ENCODE results near the gene GADD45A.
A peak's percentile ranks its signal among the peaks of the same experiment; 100 is the strongest.

Gene GADD45A

GRCh38 chr1:67687649-67688048 lies 2.6 kb downstream of the GADD45A start:
- Histone ChIP-seq H3K9me3 (ENCODE audit: control insufficient read depth, low read length) (no peaks in the 10 kb centered on the region), H3K27ac (ENCODE audit: insufficient read depth, low read depth, low read length, poor library complexity, severe bottlenecking) (no peak overlapping the region), H3K27me3 (ENCODE audit: control insufficient read depth, insufficient read depth, low read length, poor library complexity, severe bottlenecking) (no peaks in the 10 kb centered on the region), H3K36me3 (ENCODE audit: control insufficient read depth, insufficient read depth, low read length) (peaks cover 4% of the 10 kb centered on the region), H3K4me3 (ENCODE audit: insufficient read depth, low read depth, low read length) (peak overlapping the region; percentile 100), H3K4me1 (ENCODE audit: control insufficient read depth, insufficient read depth, low read length) (peaks cover 25% of the 10 kb centered on the region)
- WGBS, 2 experiments: 81 to 84% methylated on average over 4 of the region's 4 CpGs

- no peak overlapping the region for H3K4me3 ChIP-seq (ENCODE audit: insufficient read depth, low read depth, low read length)
- WGBS, 2 experiments: 85 to 88% methylated on average over 3 of the region's 3 CpGs
- no peak overlapping the region for H3K27ac ChIP-seq (ENCODE audit: insufficient read depth, low read depth, low read length, poor library complexity, severe bottlenecking)
These were observed 3.7 kb downstream of the GADD45A start for GRCh38 chr1:67688526-67689219.

GRCh38 chr1:67689267-67690017 lies 4.4 kb downstream of the GADD45A start:
- WGBS, 2 experiments: 81 to 85% methylated on average over 3 of the region's 3 CpGs
- H3K36me3 ChIP-seq (ENCODE audit: control insufficient read depth, insufficient read depth, low read length): peaks cover 4% of the 10 kb centered on the region
- H3K4me3 ChIP-seq (ENCODE audit: insufficient read depth, low read depth, low read length): no peak overlapping the region
- H3K27me3 ChIP-seq (ENCODE audit: control insufficient read depth, insufficient read depth, low read length, poor library complexity, severe bottlenecking): no peaks in the 10 kb centered on the region
- peaks cover 21% of the 10 kb centered on the region for H3K4me1 ChIP-seq (ENCODE audit: control insufficient read depth, insufficient read depth, low read length)
- no peak overlapping the region for H3K27ac ChIP-seq (ENCODE audit: insufficient read depth, low read depth, low read length, poor library complexity, severe bottlenecking)
- no peaks in the 10 kb centered on the region for H3K9me3 ChIP-seq (ENCODE audit: control insufficient read depth, low read length)

More at GRCh38 chr1:67688526-67689219, 3.7 kb downstream of the GADD45A start:
- no peaks in the 10 kb centered on the region for H3K27me3 ChIP-seq (ENCODE audit: control insufficient read depth, insufficient read depth, low read length, poor library complexity, severe bottlenecking)
- H3K36me3 ChIP-seq (ENCODE audit: control insufficient read depth, insufficient read depth, low read length): peaks cover 4% of the 10 kb centered on the region
- no peaks in the 10 kb centered on the region for H3K9me3 ChIP-seq (ENCODE audit: control insufficient read depth, low read length)
- H3K4me1 ChIP-seq (ENCODE audit: control insufficient read depth, insufficient read depth, low read length): peaks cover 25% of the 10 kb centered on the region

DNA sequence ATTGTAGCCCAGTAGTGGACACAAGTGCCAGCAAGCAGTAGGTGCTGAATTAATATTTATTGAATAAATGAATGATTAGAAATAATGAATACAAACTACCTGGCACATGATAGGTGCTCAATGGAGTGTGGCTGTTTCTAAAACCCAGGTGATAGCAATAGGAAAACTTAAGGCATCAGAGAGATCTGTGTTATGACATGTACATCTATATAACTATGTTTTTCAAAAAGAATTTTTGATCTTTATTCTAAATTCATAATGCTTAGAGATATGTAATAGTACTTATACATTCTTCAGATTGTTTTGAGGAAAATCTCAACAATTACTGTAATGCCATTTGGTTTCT lies 5.0 kb downstream of the GADD45A start:
- no peak overlapping the region for H3K4me3 ChIP-seq (ENCODE audit: insufficient read depth, low read depth, low read length)
- peaks cover 19% of the 10 kb centered on the region for H3K4me1 ChIP-seq (ENCODE audit: control insufficient read depth, insufficient read depth, low read length)
- no peaks in the 10 kb centered on the region for H3K27me3 ChIP-seq (ENCODE audit: control insufficient read depth, insufficient read depth, low read length, poor library complexity, severe bottlenecking)
- peaks cover 4% of the 10 kb centered on the region for H3K36me3 ChIP-seq (ENCODE audit: control insufficient read depth, insufficient read depth, low read length)
- H3K9me3 ChIP-seq (ENCODE audit: control insufficient read depth, low read length): no peaks in the 10 kb centered on the region
- no peak overlapping the region for H3K27ac ChIP-seq (ENCODE audit: insufficient read depth, low read depth, low read length, poor library complexity, severe bottlenecking)

DNA sequence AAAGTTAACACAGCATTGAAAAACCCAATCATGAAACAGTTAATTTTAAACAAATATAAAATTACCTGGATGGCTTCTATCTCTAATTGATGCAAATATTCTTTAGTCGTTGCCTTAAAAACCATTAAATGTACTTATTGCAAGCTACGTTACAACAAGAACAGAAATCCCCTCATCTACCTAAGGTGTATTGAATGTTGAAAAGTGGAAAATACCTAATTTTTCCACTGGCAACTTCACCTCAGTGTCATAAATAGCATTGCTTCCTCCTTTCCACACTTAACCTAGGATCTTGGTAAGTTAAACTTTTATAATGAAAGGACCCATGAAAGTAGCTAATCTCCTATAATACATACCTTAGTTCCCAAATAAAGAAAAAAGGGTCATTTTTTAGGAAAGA lies 5.4 kb downstream of the GADD45A start:
- Histone ChIP-seq H3K36me3 (ENCODE audit: control insufficient read depth, insufficient read depth, low read length) (peaks cover 4% of the 10 kb centered on the region), H3K9me3 (ENCODE audit: control insufficient read depth, low read length) (no peaks in the 10 kb centered on the region), H3K4me1 (ENCODE audit: control insufficient read depth, insufficient read depth, low read length) (peaks cover 19% of the 10 kb centered on the region), H3K4me3 (ENCODE audit: insufficient read depth, low read depth, low read length) (no peak overlapping the region), H3K27me3 (ENCODE audit: control insufficient read depth, insufficient read depth, low read length, poor library complexity, severe bottlenecking) (no peaks in the 10 kb centered on the region), H3K27ac (ENCODE audit: insufficient read depth, low read depth, low read length, poor library complexity, severe bottlenecking) (no peak overlapping the region)
- WGBS, 2 experiments: 100% methylated on average over 1 of the region's 2 CpGs; no CpG with 5 or more reads in 1 of the 2 experiments

DNA sequence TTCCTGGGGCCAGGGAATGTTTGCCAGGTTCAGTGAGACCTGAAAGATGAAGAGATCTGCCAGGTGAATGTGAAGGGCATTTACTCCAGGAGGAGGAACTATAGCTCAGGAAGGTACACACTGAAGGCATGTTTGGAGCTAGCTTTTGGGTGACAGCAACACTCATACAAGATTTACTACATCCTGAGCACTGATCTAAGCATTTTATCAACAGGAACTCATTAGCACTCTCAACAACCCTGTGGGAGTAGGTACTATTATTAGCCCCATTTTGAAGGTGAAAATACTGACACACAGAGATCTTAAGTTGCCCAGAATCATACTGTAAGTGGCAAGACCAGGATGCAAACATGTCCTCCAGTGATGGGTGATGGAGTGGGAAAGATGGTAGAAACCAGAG lies 6.7 kb downstream of the GADD45A start:
- Histone ChIP-seq H3K9me3 (ENCODE audit: control insufficient read depth, low read length) (no peaks in the 10 kb centered on the region), H3K4me3 (ENCODE audit: insufficient read depth, low read depth, low read length) (no peak overlapping the region), H3K27me3 (ENCODE audit: control insufficient read depth, insufficient read depth, low read length, poor library complexity, severe bottlenecking) (no peaks in the 10 kb centered on the region), H3K27ac (ENCODE audit: insufficient read depth, low read depth, low read length, poor library complexity, severe bottlenecking) (no peak overlapping the region), H3K36me3 (ENCODE audit: control insufficient read depth, insufficient read depth, low read length) (peaks cover 4% of the 10 kb centered on the region), H3K4me1 (ENCODE audit: control insufficient read depth, insufficient read depth, low read length) (peaks cover 19% of the 10 kb centered on the region)

- H3K4me1 ChIP-seq (ENCODE audit: control insufficient read depth, insufficient read depth, low read length): peaks cover 4% of the 10 kb centered on the region
- H3K36me3 ChIP-seq (ENCODE audit: control insufficient read depth, insufficient read depth, low read length): no peaks in the 10 kb centered on the region
- H3K9me3 ChIP-seq (ENCODE audit: control insufficient read depth, low read length): no peaks in the 10 kb centered on the region
- H3K27ac ChIP-seq (ENCODE audit: insufficient read depth, low read depth, low read length, poor library complexity, severe bottlenecking): no peak overlapping the region
- H3K27me3 ChIP-seq (ENCODE audit: control insufficient read depth, insufficient read depth, low read length, poor library complexity, severe bottlenecking): no peaks in the 10 kb centered on the region
- WGBS, 2 experiments: 96 to 99% methylated on average over 1 to 2 of the region's 2 CpGs
- no peak overlapping the region for H3K4me3 ChIP-seq (ENCODE audit: insufficient read depth, low read depth, low read length)
These were observed 11.0 kb downstream of the GADD45A start for GRCh38 chr1:67695963-67696362.

- no peaks in the 10 kb centered on the region for H3K27me3 ChIP-seq (ENCODE audit: control insufficient read depth, insufficient read depth, low read length, poor library complexity, severe bottlenecking)
- WGBS, 2 experiments: 92% methylated on average over 3 of the region's 3 CpGs
- H3K4me1 ChIP-seq (ENCODE audit: control insufficient read depth, insufficient read depth, low read length): peaks cover 5% of the 10 kb centered on the region
- H3K4me3 ChIP-seq (ENCODE audit: insufficient read depth, low read depth, low read length): no peak overlapping the region
- H3K36me3 ChIP-seq (ENCODE audit: control insufficient read depth, insufficient read depth, low read length): no peaks in the 10 kb centered on the region
- H3K9me3 ChIP-seq (ENCODE audit: control insufficient read depth, low read length): no peaks in the 10 kb centered on the region
- H3K27ac ChIP-seq (ENCODE audit: insufficient read depth, low read depth, low read length, poor library complexity, severe bottlenecking): no peak overlapping the region
These were observed 11.7 kb downstream of the GADD45A start for GRCh38 chr1:67696708-67697107.

- H3K4me1 ChIP-seq (ENCODE audit: control insufficient read depth, insufficient read depth, low read length): peaks cover 5% of the 10 kb centered on the region
- H3K36me3 ChIP-seq (ENCODE audit: control insufficient read depth, insufficient read depth, low read length): no peaks in the 10 kb centered on the region
- H3K9me3 ChIP-seq (ENCODE audit: control insufficient read depth, low read length): no peaks in the 10 kb centered on the region
- H3K27ac ChIP-seq (ENCODE audit: insufficient read depth, low read depth, low read length, poor library complexity, severe bottlenecking): no peak overlapping the region
- H3K4me3 ChIP-seq (ENCODE audit: insufficient read depth, low read depth, low read length): no peak overlapping the region
- no peaks in the 10 kb centered on the region for H3K27me3 ChIP-seq (ENCODE audit: control insufficient read depth, insufficient read depth, low read length, poor library complexity, severe bottlenecking)
- 87 to 95% methylated on average over 4 of the region's 4 CpGs for WGBS, 2 experiments
These were observed 15.2 kb downstream of the GADD45A start for GRCh38 chr1:67700220-67700619.

DNA sequence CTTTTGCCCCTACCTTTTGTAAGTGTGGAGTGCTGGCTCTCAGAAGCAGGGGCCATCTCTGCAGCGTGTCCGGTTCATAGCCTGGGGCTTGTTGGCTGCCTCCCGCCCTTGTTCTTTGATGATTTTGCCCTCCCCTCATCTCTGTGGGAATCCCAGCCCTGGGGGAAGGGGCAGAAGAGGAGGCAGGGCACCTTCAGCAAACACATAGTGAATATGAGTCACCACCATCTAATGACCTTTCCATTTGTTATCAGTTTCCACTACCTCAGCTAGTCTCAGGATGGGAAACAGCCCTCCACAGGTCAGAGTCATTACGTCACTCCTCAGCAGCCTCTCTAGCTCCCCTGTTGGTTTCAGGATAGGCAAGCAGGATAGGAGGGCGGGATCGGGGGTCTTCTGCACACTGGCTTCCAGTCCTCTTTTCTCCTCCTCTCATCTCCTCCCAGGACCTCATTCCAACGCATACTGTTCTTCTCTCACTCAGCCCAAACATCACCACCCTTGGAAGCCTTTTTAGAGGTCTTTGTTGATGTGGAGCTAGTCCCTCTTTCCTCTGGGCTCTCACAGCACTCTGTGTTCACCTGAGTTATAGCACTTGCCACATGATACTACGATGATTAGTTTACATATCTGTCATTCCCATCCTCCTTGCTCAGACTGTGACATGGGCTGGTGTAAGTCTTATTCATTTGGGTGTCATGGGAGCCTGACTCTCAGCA lies 15.8 kb downstream of the GADD45A start:
- Histone ChIP-seq H3K27ac (ENCODE audit: insufficient read depth, low read depth, low read length, poor library complexity, severe bottlenecking) (no peak overlapping the region), H3K4me3 (ENCODE audit: insufficient read depth, low read depth, low read length) (no peak overlapping the region), H3K4me1 (ENCODE audit: control insufficient read depth, insufficient read depth, low read length) (peaks cover 5% of the 10 kb centered on the region), H3K9me3 (ENCODE audit: control insufficient read depth, low read length) (no peaks in the 10 kb centered on the region), H3K36me3 (ENCODE audit: control insufficient read depth, insufficient read depth, low read length) (no peaks in the 10 kb centered on the region), H3K27me3 (ENCODE audit: control insufficient read depth, insufficient read depth, low read length, poor library complexity, severe bottlenecking) (no peaks in the 10 kb centered on the region)
- WGBS, 2 experiments: 51 to 56% methylated on average over 8 of the region's 8 CpGs

All from ectodermal cell (in vitro differentiated cells).